ENCODE results near the gene BPIFA2. TPM values are rescaled to one million over a fixed set of nuclear protein-coding genes. Genes with fewer than 3 reads are reported as not detected.
"Not testable (repeated sequence)": the region's sequence is repeated elsewhere in the genome, so short reads cannot be mapped to it uniquely, and the experiment has no call there.

The BPIFA2 gene
- not detected for total RNA-seq

GRCh38 chr20:33167859-33168258 lies at the start of gene BPIFA2:
BPIFA2 (plus strand) TSS chr20:33168159; CDS start chr20:33169146, 987 bp downstream.
- Mint-ChIP-seq H3K27ac (no peak within 1 kb of the TSS), H3K27me3 (peaks cover 8% of the 10 kb centered on the region), H3K36me3 (no peaks in the 10 kb centered on the region), H3K4me1 (no peaks in the 10 kb centered on the region), H3K9me3 (peaks cover 11% of the 10 kb centered on the region), H3K4me3 (no peak within 1 kb of the TSS)
- DNase-seq (no peak), ATAC-seq (ENCODE audit: low read depth) (no peak)
- POLR2A ChIA-PET: no interaction called here

GRCh38 chr20:33119725-33120720 lies 47.9 kb upstream of the BPIFA2 start:
- peaks cover 18% of the 10 kb centered on the region for H3K36me3 Mint-ChIP-seq
- H3K27me3 Mint-ChIP-seq: peaks cover 3% of the 10 kb centered on the region
- H3K4me3 Mint-ChIP-seq: peak overlapping the region; percentile 8
- peaks cover 13% of the 10 kb centered on the region for H3K4me1 Mint-ChIP-seq
- POLR2A ChIA-PET: no interaction called here
- peak overlapping the region; percentile 43 for H3K27ac Mint-ChIP-seq
- ATAC-seq (ENCODE audit: low read depth): peak; percentile 30
- DNase-seq: no peak
- H3K9me3 Mint-ChIP-seq: peaks cover 18% of the 10 kb centered on the region

- ATAC-seq (ENCODE audit: low read depth): no peak
- Mint-ChIP-seq H3K4me3 (no peak overlapping the region), H3K27me3 (peaks cover 3% of the 10 kb centered on the region), H3K36me3 (peaks cover 18% of the 10 kb centered on the region), H3K4me1 (peaks cover 13% of the 10 kb centered on the region), H3K27ac (no peak overlapping the region), H3K9me3 (peaks cover 18% of the 10 kb centered on the region)
- POLR2A ChIA-PET: no interaction called here
- DNase-seq: no peak
These were observed 47.0 kb upstream of the BPIFA2 start for GRCh38 chr20:33120934-33121333.

- H3K4me3 Mint-ChIP-seq; H3K27ac Mint-ChIP-seq; ATAC-seq (ENCODE audit: low read depth); POLR2A ChIA-PET; DNase-seq; H3K27me3 Mint-ChIP-seq: not testable (repeated sequence)
- H3K36me3 Mint-ChIP-seq: peaks cover 17% of the 10 kb centered on the region
- H3K9me3 Mint-ChIP-seq: peaks cover 18% of the 10 kb centered on the region
- peaks cover 13% of the 10 kb centered on the region for H3K4me1 Mint-ChIP-seq
These were observed 45.7 kb upstream of the BPIFA2 start for GRCh38 chr20:33122297-33122696.

GRCh38 chr20:33124261-33124660 lies 43.7 kb upstream of the BPIFA2 start:
- DNase-seq (no peak), ATAC-seq (ENCODE audit: low read depth) (no peak)
- peaks cover 13% of the 10 kb centered on the region for H3K36me3 Mint-ChIP-seq
- peaks cover 9% of the 10 kb centered on the region for H3K27me3 Mint-ChIP-seq
- H3K9me3 Mint-ChIP-seq: peaks cover 15% of the 10 kb centered on the region
- no peak overlapping the region for H3K27ac Mint-ChIP-seq
- POLR2A ChIA-PET: no interaction called here
- peaks cover 11% of the 10 kb centered on the region for H3K4me1 Mint-ChIP-seq
- no peak overlapping the region for H3K4me3 Mint-ChIP-seq

- DNase-seq: no peak
- peaks cover 6% of the 10 kb centered on the region for H3K4me1 Mint-ChIP-seq
- no peak overlapping the region for H3K4me3 Mint-ChIP-seq
- H3K27ac Mint-ChIP-seq: no peak overlapping the region
- peaks cover 11% of the 10 kb centered on the region for H3K36me3 Mint-ChIP-seq
- POLR2A ChIA-PET: no interaction called here
- peaks cover 15% of the 10 kb centered on the region for H3K9me3 Mint-ChIP-seq
- peaks cover 12% of the 10 kb centered on the region for H3K27me3 Mint-ChIP-seq
- ATAC-seq (ENCODE audit: low read depth): no peak
These were observed 43.0 kb upstream of the BPIFA2 start for GRCh38 chr20:33124994-33125393.

GRCh38 chr20:33125983-33126382 lies 42.0 kb upstream of the BPIFA2 start:
- Mint-ChIP-seq H3K9me3 (peaks cover 11% of the 10 kb centered on the region), H3K36me3 (peaks cover 7% of the 10 kb centered on the region), H3K27me3 (peaks cover 12% of the 10 kb centered on the region), H3K4me1 (no peaks in the 10 kb centered on the region), H3K27ac (no peak overlapping the region), H3K4me3 (no peak overlapping the region)
- ATAC-seq (ENCODE audit: low read depth): no peak
- no peak for DNase-seq
- POLR2A ChIA-PET: no interaction called here

- POLR2A ChIA-PET: no interaction called here
- no peak for ATAC-seq (ENCODE audit: low read depth)
- Mint-ChIP-seq H3K27me3 (peaks cover 12% of the 10 kb centered on the region), H3K4me1 (no peaks in the 10 kb centered on the region), H3K27ac (no peak overlapping the region), H3K36me3 (no peaks in the 10 kb centered on the region), H3K9me3 (peaks cover 2% of the 10 kb centered on the region), H3K4me3 (no peak overlapping the region)
- no peak for DNase-seq
These were observed 40.4 kb upstream of the BPIFA2 start for GRCh38 chr20:33127422-33128097.

- no peak overlapping the region for H3K4me3 Mint-ChIP-seq
- H3K4me1 Mint-ChIP-seq: no peaks in the 10 kb centered on the region
- ATAC-seq (ENCODE audit: low read depth) (no peak), DNase-seq (no peak)
- peaks cover 9% of the 10 kb centered on the region for H3K27me3 Mint-ChIP-seq
- H3K9me3 Mint-ChIP-seq: no peaks in the 10 kb centered on the region
- POLR2A ChIA-PET: no interaction called here
- H3K27ac Mint-ChIP-seq: no peak overlapping the region
- H3K36me3 Mint-ChIP-seq: no peaks in the 10 kb centered on the region
These were observed 37.3 kb upstream of the BPIFA2 start for GRCh38 chr20:33130568-33131061.

GRCh38 chr20:33131949-33132473 lies 35.9 kb upstream of the BPIFA2 start:
- H3K27me3 Mint-ChIP-seq: peaks cover 9% of the 10 kb centered on the region
- H3K27ac Mint-ChIP-seq: no peak overlapping the region
- H3K4me3 Mint-ChIP-seq: no peak overlapping the region
- DNase-seq (no peak), ATAC-seq (ENCODE audit: low read depth) (no peak)
- POLR2A ChIA-PET: no interaction called here
- no peaks in the 10 kb centered on the region for H3K4me1 Mint-ChIP-seq
- H3K9me3 Mint-ChIP-seq: no peaks in the 10 kb centered on the region
- no peaks in the 10 kb centered on the region for H3K36me3 Mint-ChIP-seq

- Mint-ChIP-seq H3K4me3 (no peak overlapping the region), H3K36me3 (no peaks in the 10 kb centered on the region), H3K27me3 (peaks cover 6% of the 10 kb centered on the region), H3K9me3 (no peaks in the 10 kb centered on the region), H3K27ac (no peak overlapping the region), H3K4me1 (no peaks in the 10 kb centered on the region)
- DNase-seq: no peak
- POLR2A ChIA-PET: interaction anchor here (0.5 kb wide), 1 partner anchor 276 kb away, joined by 3 read pairs; no protein-coding TSS in a partner anchor
- ATAC-seq (ENCODE audit: low read depth): no peak
These were observed 35.2 kb upstream of the BPIFA2 start for GRCh38 chr20:33132513-33133372.

GRCh38 chr20:33133373-33133941 lies 34.5 kb upstream of the BPIFA2 start:
- H3K36me3 Mint-ChIP-seq: no peaks in the 10 kb centered on the region
- ATAC-seq (ENCODE audit: low read depth) (no peak), DNase-seq (no peak)
- no peak overlapping the region for H3K4me3 Mint-ChIP-seq
- no peak overlapping the region for H3K27ac Mint-ChIP-seq
- no peaks in the 10 kb centered on the region for H3K9me3 Mint-ChIP-seq
- H3K27me3 Mint-ChIP-seq: peaks cover 4% of the 10 kb centered on the region
- POLR2A ChIA-PET: interaction anchor here (0.5 kb wide), 1 partner anchor 277 kb away, joined by 3 read pairs; no protein-coding TSS in a partner anchor
- H3K4me1 Mint-ChIP-seq: no peaks in the 10 kb centered on the region

Data from activated naive CD8-positive, alpha-beta T cell treated with anti-CD3 and anti-CD28 coated beads, Interleukin-2, amount 10 ng/mL, durations not matched to agents 7 days and 5 days (primary cell).